Activated CD4-positive, alpha-beta T cell treated with anti-CD3 and anti-CD28 coated beads, Interleukin-2, amount 50 U/mL, for 1 hour (primary cell): ENCODE results near the gene RORB.

Experiments
- DNase-seq: peaks from one replicate; pipeline ENCODE4 v3.0.0-alpha.2; 2020

Gene RORB

DNA sequence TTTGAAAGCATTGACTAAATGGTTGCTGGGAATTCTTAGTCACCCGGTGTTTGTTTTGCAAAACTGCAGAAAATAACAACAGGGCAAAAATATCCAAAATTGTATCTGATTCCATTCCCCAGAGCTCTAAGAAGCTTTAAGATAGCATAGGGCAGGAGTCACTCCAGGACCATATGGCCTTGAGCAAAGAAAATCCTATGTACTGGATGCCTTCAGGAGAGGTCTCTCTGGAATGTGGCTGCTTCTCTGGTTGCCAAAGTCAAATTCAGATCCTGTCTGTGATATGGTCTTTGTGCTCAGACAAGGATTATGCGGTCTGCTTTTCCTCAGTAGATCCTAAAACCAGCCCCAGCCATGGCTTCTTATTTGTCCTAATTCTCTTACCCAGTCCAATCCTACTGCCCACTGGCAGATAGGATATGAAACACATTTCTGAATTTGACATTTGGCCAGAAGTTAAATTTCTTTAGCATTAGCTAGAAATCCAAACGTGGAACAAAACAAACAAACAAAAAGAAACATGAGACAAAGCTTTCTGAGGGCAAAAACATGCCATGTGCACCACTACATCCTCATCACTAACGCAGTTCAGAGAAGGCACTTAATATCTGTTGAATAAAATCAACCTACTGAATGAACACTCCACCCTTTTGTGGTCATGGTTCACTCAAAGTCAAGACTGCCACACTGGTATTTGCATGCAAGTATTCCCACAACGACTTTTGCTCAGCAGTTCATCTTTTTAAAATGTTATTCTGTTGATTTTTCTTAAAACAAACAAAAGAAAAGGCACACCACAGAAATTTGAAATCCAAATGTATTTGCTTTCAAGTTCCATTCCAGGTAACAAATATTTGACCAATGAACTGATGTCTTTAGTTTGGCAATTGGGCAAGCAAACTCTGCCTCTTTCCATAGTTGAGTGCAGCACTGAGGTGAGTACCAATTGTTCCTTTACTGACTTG, 224.8 kb downstream of the RORB start:
- DNase-seq = no peak

DNA sequence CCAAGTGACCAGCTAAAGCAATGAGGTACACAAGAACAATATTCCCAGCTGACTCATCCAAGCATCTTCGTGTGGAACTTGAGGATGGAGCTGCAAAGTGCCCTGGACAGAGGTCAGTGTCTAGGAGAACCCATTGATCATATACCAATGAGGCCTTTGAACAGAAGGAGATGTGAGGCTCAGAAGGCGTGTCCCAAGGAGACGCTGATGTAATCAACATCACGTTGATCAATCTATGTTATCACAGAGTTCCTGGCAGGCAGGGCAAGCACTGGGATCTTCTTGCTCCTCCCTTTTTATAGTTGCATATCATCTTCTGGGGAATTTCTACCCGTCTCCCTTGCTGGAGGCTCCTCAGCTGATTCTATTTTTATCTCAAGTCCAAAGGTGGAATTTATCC, 227.2 kb downstream of the RORB start:
- no peak for DNase-seq

DNA sequence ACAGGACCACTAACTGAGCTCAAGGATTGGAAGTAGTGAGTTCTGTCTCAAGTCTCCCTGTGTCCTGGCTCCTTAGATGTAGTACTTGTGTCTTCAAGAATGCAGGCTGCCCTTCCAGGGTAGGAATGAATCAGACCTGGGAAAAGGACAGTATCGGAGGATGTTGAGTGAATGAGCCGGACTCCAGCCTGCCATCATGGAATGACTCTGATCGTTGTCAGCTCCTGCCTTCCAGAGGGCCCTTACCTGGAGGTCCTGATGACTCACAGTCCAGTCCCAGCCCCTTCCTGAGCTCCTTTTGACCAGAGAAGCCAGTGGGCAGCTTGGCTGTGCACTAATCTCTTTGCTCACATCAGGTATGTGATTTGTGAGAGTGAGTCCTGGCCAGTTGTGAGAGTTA, 229.4 kb downstream of the RORB start:
- no peak for DNase-seq

DNA sequence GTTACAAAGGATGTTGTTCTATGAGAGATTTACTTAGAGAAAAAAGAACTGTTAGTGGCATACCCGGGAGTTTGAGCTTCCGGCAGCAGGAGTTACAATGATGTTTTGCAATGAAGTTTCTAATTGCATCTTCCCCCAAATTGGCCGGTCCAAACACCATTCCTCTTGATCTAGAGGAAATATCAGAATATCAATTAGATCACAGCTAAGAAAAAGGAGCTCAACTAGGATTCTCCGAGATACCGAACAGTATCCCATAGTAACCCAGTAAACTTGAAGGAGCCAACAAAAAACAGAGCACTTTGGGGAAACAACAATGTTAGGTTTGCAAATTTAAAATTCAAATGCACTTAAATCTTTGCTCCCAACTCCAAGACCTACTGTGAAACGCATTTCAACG, 231.0 kb downstream of the RORB start:
- DNase-seq = no peak

DNA sequence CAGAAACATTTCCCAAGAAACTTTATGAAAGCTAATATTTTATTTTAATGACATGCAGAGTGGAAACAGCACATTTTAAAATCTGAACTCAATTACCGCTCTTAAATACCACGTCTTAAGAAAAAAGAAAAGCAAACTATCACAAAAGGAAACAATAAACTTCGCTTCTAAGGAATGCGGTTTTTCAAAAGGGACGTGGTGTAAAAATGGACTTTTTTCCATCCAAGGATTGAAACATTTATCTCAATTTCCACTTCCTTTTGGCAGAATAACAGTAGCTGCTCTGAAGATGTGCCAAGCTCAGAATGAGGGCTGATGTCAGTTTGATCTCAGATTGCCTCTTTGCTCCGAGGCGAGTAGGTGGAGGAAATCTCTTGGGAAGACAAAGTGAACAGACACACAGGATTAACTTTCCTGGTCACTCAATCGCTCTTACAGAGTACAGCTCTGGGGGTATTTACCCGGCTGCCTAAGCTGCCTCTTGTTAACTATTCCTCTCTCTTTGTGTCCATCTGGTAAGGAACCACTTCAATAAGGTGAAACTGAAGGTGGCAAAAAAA, 232.1 kb downstream of the RORB start:
- no peak for DNase-seq

DNA sequence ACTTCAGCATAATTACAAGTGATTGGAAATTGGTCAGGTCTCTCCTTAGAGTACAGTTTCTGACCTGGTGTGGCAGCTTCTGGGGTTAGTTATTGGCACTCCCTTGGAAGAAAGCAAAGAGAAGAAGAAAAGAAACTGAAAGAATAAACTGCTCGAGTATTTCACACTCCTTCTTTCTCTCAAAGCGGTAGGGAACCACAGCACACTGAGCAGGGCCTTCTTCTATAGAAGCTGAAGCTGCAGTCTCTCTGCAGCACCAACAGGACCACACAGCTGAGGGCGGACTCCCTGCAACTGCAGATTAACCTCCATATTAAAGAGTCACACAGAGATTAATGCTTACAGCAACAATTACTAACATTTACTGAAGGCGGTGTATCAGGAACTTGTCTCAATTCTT, 238.6 kb downstream of the RORB start:
- no peak for DNase-seq

DNA sequence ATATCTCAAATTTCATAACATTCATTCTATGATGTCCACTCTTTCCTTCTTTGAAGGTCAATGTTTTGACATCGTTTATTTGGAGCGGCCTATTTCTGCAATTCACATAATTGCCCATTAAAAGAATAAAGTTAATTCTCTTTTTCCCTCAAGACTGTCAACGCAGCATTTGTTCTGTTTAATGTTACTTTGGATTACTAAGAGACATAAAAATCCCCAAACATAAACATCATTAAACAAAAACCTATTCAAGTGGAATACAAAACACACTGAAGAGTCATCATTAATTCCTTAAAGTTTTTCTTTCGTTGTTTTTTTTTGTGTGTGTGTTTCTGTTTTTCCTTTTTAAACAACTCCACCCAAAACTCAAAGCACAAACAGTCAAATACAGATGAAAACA, 239.5 kb downstream of the RORB start:
- DNase-seq = no peak

DNA sequence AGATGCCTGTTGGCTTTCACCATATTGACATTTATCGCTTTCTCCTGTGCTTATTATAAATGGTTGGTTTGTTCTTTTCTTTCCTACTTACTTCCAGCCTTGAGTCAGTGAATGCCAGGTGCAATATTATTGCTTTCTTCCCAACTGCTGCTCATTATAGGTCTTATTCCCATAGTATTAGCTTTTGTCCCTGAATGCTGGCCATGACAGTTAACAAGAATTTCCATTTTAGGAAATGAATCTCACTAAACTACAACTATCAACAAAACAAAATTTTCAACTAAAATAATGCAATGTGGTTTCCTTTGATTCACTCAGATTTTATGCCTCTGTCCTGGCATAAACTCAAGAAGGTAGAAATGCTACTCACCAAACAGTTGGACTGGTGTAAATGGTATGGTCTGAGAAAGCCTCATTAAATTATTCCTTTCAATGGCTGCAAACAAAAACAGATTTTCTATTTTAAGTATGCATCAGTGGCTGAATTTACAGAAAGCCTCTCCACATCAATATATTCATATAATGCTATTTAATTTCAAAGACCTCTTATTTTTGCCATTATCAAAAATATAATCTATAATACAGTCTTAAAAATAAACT, 245.2 kb downstream of the RORB start:
- no peak for DNase-seq
